ENCODE results near the gene PEX11G. TPM values are rescaled to one million over a fixed set of nuclear protein-coding genes. Genes with fewer than 3 reads are reported as not detected.

The PEX11G gene
- polyA plus RNA-seq, 1 donor from 2014 or later = 1.3 TPM

GRCh38 chr19:7476777-7477494 is 11.9 kb downstream of the PEX11G start:
- TF ChIP-seq EZH2 (IDR thresholded peaks at IDR 0.05; ENCODE audit: borderline replicate concordance, insufficient read depth, low read length, poor library complexity, severe bottlenecking) (no peak), MXI1 (conservative IDR thresholded peaks at IDR 0.05; ENCODE audit: poor library complexity, severe bottlenecking) (no peak), REST (IDR thresholded peaks at IDR 0.05; ENCODE audit: borderline replicate concordance) (no peak), POLR2AphosphoS5 (IDR thresholded peaks at IDR 0.05) (no peak), SMC3 (conservative IDR thresholded peaks at IDR 0.05; ENCODE audit: poor library complexity) (no peak), EP300 (conservative IDR thresholded peaks at IDR 0.05; ENCODE audit: poor library complexity, severe bottlenecking) (no peak), RAD21 (conservative IDR thresholded peaks at IDR 0.05) (no peak), TAF1 (IDR thresholded peaks at IDR 0.05; ENCODE audit: low read depth) (no peak)
- TF ChIP-seq, protein P1, sequence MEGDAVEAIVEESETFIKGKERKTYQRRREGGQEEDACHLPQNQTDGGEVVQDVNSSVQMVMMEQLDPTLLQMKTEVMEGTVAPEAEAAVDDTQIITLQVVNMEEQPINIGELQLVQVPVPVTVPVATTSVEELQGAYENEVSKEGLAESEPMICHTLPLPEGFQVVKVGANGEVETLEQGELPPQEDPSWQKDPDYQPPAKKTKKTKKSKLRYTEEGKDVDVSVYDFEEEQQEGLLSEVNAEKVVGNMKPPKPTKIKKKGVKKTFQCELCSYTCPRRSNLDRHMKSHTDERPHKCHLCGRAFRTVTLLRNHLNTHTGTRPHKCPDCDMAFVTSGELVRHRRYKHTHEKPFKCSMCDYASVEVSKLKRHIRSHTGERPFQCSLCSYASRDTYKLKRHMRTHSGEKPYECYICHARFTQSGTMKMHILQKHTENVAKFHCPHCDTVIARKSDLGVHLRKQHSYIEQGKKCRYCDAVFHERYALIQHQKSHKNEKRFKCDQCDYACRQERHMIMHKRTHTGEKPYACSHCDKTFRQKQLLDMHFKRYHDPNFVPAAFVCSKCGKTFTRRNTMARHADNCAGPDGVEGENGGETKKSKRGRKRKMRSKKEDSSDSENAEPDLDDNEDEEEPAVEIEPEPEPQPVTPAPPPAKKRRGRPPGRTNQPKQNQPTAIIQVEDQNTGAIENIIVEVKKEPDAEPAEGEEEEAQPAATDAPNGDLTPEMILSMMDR (IDR thresholded peaks at IDR 0.05; ENCODE audit: poor library complexity, severe bottlenecking) = no peak
- no peak overlapping the region for H3K4me2 ChIP-seq (ENCODE audit: low read length)
- H3K9me2 ChIP-seq (ENCODE audit: insufficient read depth, low read length) = no peaks in the 10 kb centered on the region
- no peak overlapping the region for H3K4me3 ChIP-seq (ENCODE audit: low read length)
- no peaks in the 10 kb centered on the region for H3K9me3 ChIP-seq (ENCODE audit: low read length)
- no peaks in the 10 kb centered on the region for H4K20me1 ChIP-seq (ENCODE audit: insufficient read depth)
- H2AFZ ChIP-seq (ENCODE audit: low read depth, low read length) = no peak overlapping the region
- no peak overlapping the region for H3K27ac ChIP-seq (ENCODE audit: low read length)
- no peaks in the 10 kb centered on the region for H3F3A ChIP-seq (ENCODE audit: insufficient read depth, low read length, poor library complexity, severe bottlenecking)
- H3K9ac ChIP-seq (ENCODE audit: low read length) = no peak overlapping the region
- H3K27me3 ChIP-seq (ENCODE audit: insufficient read depth, low read depth, low read length) = no peaks in the 10 kb centered on the region
- no peaks in the 10 kb centered on the region for H3K36me3 ChIP-seq (ENCODE audit: insufficient read depth, low read length)
- no peaks in the 10 kb centered on the region for H3K79me2 ChIP-seq (replicated peaks; ENCODE audit: insufficient read depth, low read length)

- Histone ChIP-seq H3F3A (ENCODE audit: insufficient read depth, low read length, poor library complexity, severe bottlenecking) (no peaks in the 10 kb centered on the region), H3K9me3 (ENCODE audit: low read length) (no peaks in the 10 kb centered on the region), H3K36me3 (ENCODE audit: insufficient read depth, low read length) (no peaks in the 10 kb centered on the region), H4K20me1 (ENCODE audit: insufficient read depth) (no peaks in the 10 kb centered on the region), H3K79me2 (replicated peaks; ENCODE audit: insufficient read depth, low read length) (no peaks in the 10 kb centered on the region), H3K9me2 (ENCODE audit: insufficient read depth, low read length) (no peaks in the 10 kb centered on the region), H3K4me3 (ENCODE audit: low read length) (no peak overlapping the region), H2AFZ (ENCODE audit: low read depth, low read length) (no peak overlapping the region), H3K9ac (ENCODE audit: low read length) (no peak overlapping the region), H3K27ac (ENCODE audit: low read length) (no peak overlapping the region), H3K4me2 (ENCODE audit: low read length) (no peak overlapping the region), H3K27me3 (ENCODE audit: insufficient read depth, low read depth, low read length) (no peaks in the 10 kb centered on the region)
- TF ChIP-seq MXI1 (conservative IDR thresholded peaks at IDR 0.05; ENCODE audit: poor library complexity, severe bottlenecking) (no peak), EP300 (conservative IDR thresholded peaks at IDR 0.05; ENCODE audit: poor library complexity, severe bottlenecking) (no peak), REST (IDR thresholded peaks at IDR 0.05; ENCODE audit: borderline replicate concordance) (no peak), RAD21 (conservative IDR thresholded peaks at IDR 0.05) (no peak)
Measured at GRCh38 chr19:7476241-7476640, 12.6 kb downstream of the PEX11G start.
